Measurements from ENCODE around the gene GRM8.

The GRM8 gene

DNA sequence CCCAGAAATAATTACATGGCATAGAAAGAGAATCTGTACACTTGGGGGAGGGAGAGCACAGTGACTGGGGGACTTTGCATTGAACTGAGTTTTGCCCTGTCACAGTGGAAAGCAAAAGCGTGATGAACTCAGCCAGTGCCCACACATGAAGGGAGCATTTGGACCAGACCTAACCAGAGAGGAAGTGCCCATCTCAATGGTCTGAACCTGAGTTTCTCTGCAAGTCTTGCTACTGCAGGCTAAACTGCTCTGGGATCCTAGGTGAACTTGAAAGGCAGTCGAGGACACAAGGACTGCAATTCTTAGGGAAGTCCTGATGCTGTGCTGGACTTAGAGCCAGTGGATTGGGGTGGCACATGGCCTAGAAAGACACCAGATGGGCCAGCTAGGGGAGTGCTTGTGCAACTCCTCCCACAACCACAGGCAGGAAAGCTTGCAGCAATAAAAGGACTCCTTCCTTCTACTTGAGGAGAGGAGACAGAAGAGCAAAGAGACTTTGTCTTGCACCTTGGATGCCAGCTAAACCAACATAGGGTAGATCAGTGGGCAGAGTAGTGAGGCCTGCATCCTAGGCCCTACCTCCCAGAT is 259.0 kb downstream of the GRM8 start:
- Histone ChIP-seq H3K4me3 (no peak overlapping the region), H3K27ac (no peak overlapping the region)
- no peak for DNase-seq (ENCODE audit: low spot score)
- TF ChIP-seq, protein P1, sequence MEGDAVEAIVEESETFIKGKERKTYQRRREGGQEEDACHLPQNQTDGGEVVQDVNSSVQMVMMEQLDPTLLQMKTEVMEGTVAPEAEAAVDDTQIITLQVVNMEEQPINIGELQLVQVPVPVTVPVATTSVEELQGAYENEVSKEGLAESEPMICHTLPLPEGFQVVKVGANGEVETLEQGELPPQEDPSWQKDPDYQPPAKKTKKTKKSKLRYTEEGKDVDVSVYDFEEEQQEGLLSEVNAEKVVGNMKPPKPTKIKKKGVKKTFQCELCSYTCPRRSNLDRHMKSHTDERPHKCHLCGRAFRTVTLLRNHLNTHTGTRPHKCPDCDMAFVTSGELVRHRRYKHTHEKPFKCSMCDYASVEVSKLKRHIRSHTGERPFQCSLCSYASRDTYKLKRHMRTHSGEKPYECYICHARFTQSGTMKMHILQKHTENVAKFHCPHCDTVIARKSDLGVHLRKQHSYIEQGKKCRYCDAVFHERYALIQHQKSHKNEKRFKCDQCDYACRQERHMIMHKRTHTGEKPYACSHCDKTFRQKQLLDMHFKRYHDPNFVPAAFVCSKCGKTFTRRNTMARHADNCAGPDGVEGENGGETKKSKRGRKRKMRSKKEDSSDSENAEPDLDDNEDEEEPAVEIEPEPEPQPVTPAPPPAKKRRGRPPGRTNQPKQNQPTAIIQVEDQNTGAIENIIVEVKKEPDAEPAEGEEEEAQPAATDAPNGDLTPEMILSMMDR (IDR thresholded peaks at IDR 0.05) = no peak

DNA sequence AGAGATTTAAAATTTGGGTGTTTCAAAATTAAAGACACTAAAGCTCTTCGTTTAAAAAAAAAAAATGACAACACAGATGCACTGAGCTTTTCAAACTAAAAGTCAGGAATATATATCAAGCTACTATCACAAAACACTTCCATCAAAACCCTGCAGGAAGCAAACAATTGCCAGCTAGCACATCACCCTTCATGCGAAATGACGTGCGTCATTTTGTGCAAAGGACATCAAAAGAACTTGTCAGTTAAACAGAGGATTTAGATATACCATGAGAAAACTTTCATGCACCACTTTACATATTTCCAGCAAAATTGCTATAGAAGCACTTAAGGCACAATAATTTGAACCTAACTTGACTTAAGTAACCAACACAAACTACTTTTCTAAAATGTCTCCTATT is 264.7 kb downstream of the GRM8 start:
- no peak overlapping the region for H3K27ac ChIP-seq
- DNase-seq (ENCODE audit: low spot score) = no peak
- TF ChIP-seq, protein P1 (IDR thresholded peaks at IDR 0.05) = no peak
- H3K4me3 ChIP-seq = no peak overlapping the region

DNA sequence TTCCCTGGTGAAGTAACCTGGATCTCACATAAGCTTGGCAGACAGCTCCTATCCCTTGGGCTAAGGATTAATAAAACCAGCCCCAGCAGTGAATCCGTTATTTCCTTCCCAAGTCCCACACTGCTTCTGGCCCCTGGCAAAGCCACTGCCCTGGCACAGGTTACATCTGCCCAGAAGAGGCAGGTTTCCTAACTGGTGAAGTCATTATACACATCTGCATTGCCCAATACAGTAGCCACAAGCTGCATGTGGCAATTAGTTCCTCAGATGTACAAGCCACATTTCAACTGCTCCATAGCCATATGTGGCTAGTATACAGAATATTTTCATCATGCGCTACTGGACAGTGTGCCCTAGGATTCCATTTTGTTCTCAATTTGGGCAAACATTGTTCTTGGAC is 273.0 kb downstream of the GRM8 start:
- no peak for DNase-seq (ENCODE audit: low spot score)
- TF ChIP-seq, protein P1 (IDR thresholded peaks at IDR 0.05) = no peak
- Histone ChIP-seq H3K4me3 (no peak overlapping the region), H3K27ac (no peak overlapping the region)

DNA sequence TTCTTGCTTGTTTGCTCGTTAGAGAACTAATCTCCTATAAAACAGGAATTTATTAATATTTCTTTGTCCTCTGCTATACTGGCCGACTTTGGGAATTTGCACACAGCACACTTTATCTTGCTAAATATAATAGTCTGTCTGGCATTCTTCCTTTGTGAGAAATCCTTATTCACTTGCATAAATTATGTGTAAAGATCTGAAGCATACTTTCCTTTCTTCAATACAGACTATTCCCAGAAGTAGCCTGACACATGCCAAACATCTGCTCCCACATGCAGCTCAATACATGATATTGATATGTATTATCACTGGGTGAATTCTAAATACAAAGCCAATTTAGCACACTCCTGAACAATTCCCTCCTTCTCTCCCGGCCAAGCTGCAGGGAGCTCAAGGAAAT is 273.9 kb downstream of the GRM8 start:
- DNase-seq (ENCODE audit: low spot score) = no peak
- Histone ChIP-seq H3K27ac (no peak overlapping the region), H3K4me3 (no peak overlapping the region)
- TF ChIP-seq, protein P1 (IDR thresholded peaks at IDR 0.05) = no peak

DNA sequence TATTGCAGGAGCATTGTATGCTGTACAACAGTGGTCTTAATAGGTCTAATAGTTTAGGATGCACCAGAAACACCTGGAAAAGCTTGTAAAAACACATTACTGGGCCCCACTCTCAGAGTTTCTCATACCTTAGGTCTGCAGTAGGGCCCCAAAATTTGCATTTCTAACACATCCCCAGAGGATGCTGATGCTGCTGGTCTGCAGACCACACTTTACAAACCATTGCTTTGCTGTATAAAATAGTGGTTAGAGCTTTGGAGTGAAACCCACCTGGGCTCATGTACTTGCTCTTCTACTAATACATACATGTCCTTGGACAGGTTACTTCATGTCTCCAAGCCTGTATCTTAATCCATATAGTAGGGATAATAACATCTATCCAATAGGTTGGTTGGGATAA is 279.7 kb downstream of the GRM8 start:
- TF ChIP-seq, protein P1 (IDR thresholded peaks at IDR 0.05) = no peak
- Histone ChIP-seq H3K27ac (no peak overlapping the region), H3K4me3 (no peak overlapping the region)
- DNase-seq (ENCODE audit: low spot score) = no peak

DNA sequence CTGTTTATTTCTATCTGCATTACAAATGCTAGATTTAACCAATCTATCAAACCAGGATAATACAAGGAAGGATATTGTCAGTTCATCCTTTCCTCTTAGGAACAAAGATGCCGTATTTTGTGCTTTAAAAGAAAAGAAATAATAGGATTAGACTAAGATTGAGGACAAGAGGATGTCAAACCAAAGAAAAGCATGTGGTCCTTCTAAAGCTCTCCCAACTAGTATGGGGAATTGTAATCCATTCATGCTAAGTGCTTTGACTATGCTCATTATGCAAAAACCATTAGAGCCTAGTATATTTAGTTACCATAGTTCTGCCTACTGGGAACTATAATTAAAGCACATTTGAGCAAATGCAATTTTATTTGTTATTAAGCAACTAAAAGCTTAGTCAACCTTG is 280.2 kb downstream of the GRM8 start:
- no peak for DNase-seq (ENCODE audit: low spot score)
- TF ChIP-seq, protein P1 (IDR thresholded peaks at IDR 0.05) = no peak
- H3K4me3 ChIP-seq = no peak overlapping the region

DNA sequence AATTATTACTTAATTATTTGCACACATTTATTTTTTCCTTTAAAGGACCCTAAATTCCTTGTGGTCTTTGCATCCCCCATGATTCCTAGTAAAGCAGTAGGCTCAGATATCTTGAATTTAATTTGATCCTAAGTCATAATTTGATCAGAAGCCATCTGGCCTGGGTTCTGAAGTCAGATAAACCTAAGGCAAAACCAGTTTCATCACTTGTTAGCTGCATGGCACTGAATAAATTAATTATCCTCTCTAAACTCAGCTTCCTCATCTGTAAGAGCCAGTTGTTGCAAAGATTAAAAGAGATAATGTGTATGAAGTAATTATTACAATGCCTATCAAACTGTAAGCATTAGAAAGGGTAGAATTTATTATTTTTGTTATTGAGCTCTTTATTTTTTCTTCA is 293.1 kb downstream of the GRM8 start:
- no peak for DNase-seq (ENCODE audit: low spot score)
- no peak overlapping the region for H3K4me3 ChIP-seq
- H3K27ac ChIP-seq = no peak overlapping the region
- TF ChIP-seq, protein P1 (IDR thresholded peaks at IDR 0.05) = no peak

More for the DNA sequence above, 280.2 kb downstream of the GRM8 start:
- no peak overlapping the region for H3K27ac ChIP-seq

All from coronary artery (tissue), 2 donors.